AG04450 (cell line): ENCODE measurements around the gene POMT1. TPM values are rescaled to one million over a fixed set of nuclear protein-coding genes. Genes with fewer than 3 reads are reported as not detected.

Source experiments
- CTCF ChIA-PET: fragments of 300-600, 350-600 bp; formaldehyde crosslinking; extraction: SDS; loops from one replicate; lab custom pipeline; 2022; ENCODE audit warnings: antibody characterized with exemption, inconsistent platforms; lab: Charles Lee
- POLR2A ChIA-PET: fragments of 350-600 bp; formaldehyde crosslinking; extraction: SDS; loops from one replicate; lab custom pipeline; 2021; ENCODE audit warnings: antibody characterized with exemption, inconsistent platforms; lab: Yijun Ruan, JAX
- DNase-seq: peaks from one replicate; pipeline ENCODE4 v3.0.0-alpha.2; 2011; ENCODE audit warnings: low read depth, low spot score
- H3K27ac ChIP-seq: one replicate; pipeline ENCODE4 v1.5.1; 2012; ENCODE audit warnings: low read depth, low read length, control low read depth
- H3K27me3 ChIP-seq: one replicate; pipeline ENCODE4 v1.6.0; 2012; ENCODE audit warnings: low read length; ENCODE audit not compliant: control insufficient read depth, insufficient read depth
- H3K4me3 ChIP-seq: 2 replicates; pipeline ENCODE4 v1.5.1; 2011; ENCODE audit warnings: mild to moderate bottlenecking, low read depth, low read length, control low read depth
- H3K9me3 ChIP-seq: 2 replicates; pipeline ENCODE4 v1.5.1; 2012; ENCODE audit warnings: low read length; ENCODE audit not compliant: control insufficient read depth, insufficient read depth
- CTCF ChIP-seq: IDR thresholded peaks from 2 replicates; pipeline ENCODE4 v1.5.1; 2011; ENCODE audit warnings: low read depth, low read length, control low read depth, inconsistent platforms
- polyA plus RNA-seq: library from polyadenylated mRNA; depleted of rRNA; stranded (reverse); fragments of >200 nt; gene quantifications from 2 replicates; pipeline ENCODE4 v1.2.3, GENCODE V29; 2011

The POMT1 gene
- polyA plus RNA-seq, 1 experiment: 23.8 TPM

GRCh38 chr9:131476777-131477345 lies 25.9 kb upstream of the POMT1 start:
- ChIA-PET CTCF (interaction anchor here (1.0 to 5.2 kb wide), 6 partner anchors 7 to 127 kb away, joined by 3 to 38 read pairs (median 4); no protein-coding TSS in a partner anchor), POLR2A (no interaction called here)
- no peak for TF ChIP-seq CTCF
- DNase-seq: no peak
- H3K27me3 ChIP-seq: no peaks in the 10 kb centered on the region
- no peak overlapping the region for H3K4me3 ChIP-seq
- H3K27ac ChIP-seq: no peak overlapping the region
- no peaks in the 10 kb centered on the region for H3K9me3 ChIP-seq

- ChIA-PET POLR2A (no interaction called here), CTCF (interaction anchor here (1.0 to 5.2 kb wide), 6 partner anchors 8 to 127 kb away, joined by 3 to 38 read pairs (median 4); no protein-coding TSS in a partner anchor)
- no peak overlapping the region for H3K27ac ChIP-seq
- TF ChIP-seq CTCF: no peak
- DNase-seq: no peak
- no peaks in the 10 kb centered on the region for H3K9me3 ChIP-seq
- no peaks in the 10 kb centered on the region for H3K27me3 ChIP-seq
- no peak overlapping the region for H3K4me3 ChIP-seq
Measured at GRCh38 chr9:131477367-131477766, 25.4 kb upstream of the POMT1 start.

GRCh38 chr9:131477816-131478419 lies 24.8 kb upstream of the POMT1 start:
- H3K4me3 ChIP-seq: no peak overlapping the region
- no peak for DNase-seq
- TF ChIP-seq CTCF: no peak
- CTCF ChIA-PET: interaction anchor here (1.0 to 5.2 kb wide), 6 partner anchors 8 to 128 kb away, joined by 3 to 38 read pairs (median 4); no protein-coding TSS in a partner anchor
- POLR2A ChIA-PET: no interaction called here
- H3K9me3 ChIP-seq: no peaks in the 10 kb centered on the region
- no peaks in the 10 kb centered on the region for H3K27me3 ChIP-seq
- H3K27ac ChIP-seq: no peak overlapping the region

- Histone ChIP-seq H3K27ac (no peak overlapping the region), H3K9me3 (no peaks in the 10 kb centered on the region), H3K4me3 (no peak overlapping the region), H3K27me3 (no peaks in the 10 kb centered on the region)
- CTCF ChIA-PET: interaction anchor here (0.7 to 5.2 kb wide), 5 partner anchors 11 to 128 kb away, joined by 3 to 38 read pairs (median 5); no protein-coding TSS in a partner anchor
- POLR2A ChIA-PET: no interaction called here
- DNase-seq: no peak
- peak; percentile 59 for TF ChIP-seq CTCF
Measured at GRCh38 chr9:131478421-131478868, 24.3 kb upstream of the POMT1 start.

GRCh38 chr9:131478911-131479310 lies 23.8 kb upstream of the POMT1 start:
- Histone ChIP-seq H3K4me3 (no peak overlapping the region), H3K9me3 (no peaks in the 10 kb centered on the region), H3K27me3 (no peaks in the 10 kb centered on the region), H3K27ac (no peak overlapping the region)
- ChIA-PET POLR2A (no interaction called here), CTCF (interaction anchor here (0.6 to 1.9 kb wide), 8 partner anchors 11 to 273 kb away, joined by 3 to 12 read pairs (median 4); no protein-coding TSS in a partner anchor)
- no peak for TF ChIP-seq CTCF
- no peak for DNase-seq
